K562 (cell line): Measurements from ENCODE around the gene MAST1. TPM values are rescaled to one million over a fixed set of nuclear protein-coding genes. Genes with fewer than 3 reads are reported as not detected.
A peak's percentile ranks its signal among the peaks of the same experiment; 100 is the strongest.

Experiments used
- DACH1 ChIP-seq: fragments of 450-650 bp; IDR thresholded peaks from 2 replicates; pipeline ENCODE4 v1.6.1; 2018; ENCODE audit not compliant: partially characterized antibody
- DDX20 ChIP-seq: fragments of 450-650 bp; IDR thresholded peaks from 2 replicates; pipeline ENCODE4 v1.6.1; 2016; ENCODE audit warnings: missing genetic modification characterization, low read depth, mild to moderate bottlenecking, missing compliant biosample characterization, moderate library complexity
- FIP1L1 ChIP-seq: fragments of 200-400 bp; formaldehyde crosslinking; IDR thresholded peaks from 2 replicates; pipeline ENCODE4 v1.6.1; 2018; ENCODE audit warnings: mild to moderate bottlenecking, low read depth, low read length; ENCODE audit not compliant: poor library complexity, severe bottlenecking
- HMGN3 ChIP-seq: IDR thresholded peaks from 2 replicates; pipeline ENCODE4 v1.6.1; 2011; ENCODE audit warnings: borderline replicate concordance, low read depth, mild to moderate bottlenecking, mixed read lengths, low read length; ENCODE audit not compliant: insufficient read length; ENCODE audit errors: extremely low read depth
- KLF1 ChIP-seq: fragments of 450-650 bp; IDR thresholded peaks from 2 replicates; pipeline ENCODE4 v1.6.1; 2016; ENCODE audit warnings: missing genetic modification characterization, missing compliant biosample characterization
- KLF16 ChIP-seq: IDR thresholded peaks from 2 replicates; pipeline ENCODE4 v1.6.1; 2016; ENCODE audit warnings: antibody characterized with exemption
- NFATC3 ChIP-seq: fragments of 450-650 bp; IDR thresholded peaks from 2 replicates; pipeline ENCODE4 v1.6.1; 2017; ENCODE audit warnings: mild to moderate bottlenecking
- NR1H2 ChIP-seq: sonication (generic); formaldehyde crosslinking; IDR thresholded peaks from 2 replicates; pipeline ENCODE4 v1.4.0; 2020; ENCODE audit warnings: mild to moderate bottlenecking, missing genetic modification reagents
- POLR2AphosphoS5 ChIP-seq: IDR thresholded peaks from 2 replicates; pipeline ENCODE4 v1.6.1; 2011; ENCODE audit warnings: mild to moderate bottlenecking, low read depth, low read length, moderate library complexity; ENCODE audit not compliant: control insufficient read depth, insufficient read depth
- POLR2H ChIP-seq: IDR thresholded peaks from 2 replicates; pipeline ENCODE4 v1.6.1; 2016; ENCODE audit warnings: missing genetic modification characterization, low read depth, mild to moderate bottlenecking, control low read depth, missing compliant biosample characterization, moderate library complexity
- RBFOX2 ChIP-seq: fragments of 200-400 bp; formaldehyde crosslinking; IDR thresholded peaks from 2 replicates; pipeline ENCODE4 v1.6.1; 2017; ENCODE audit warnings: low read depth, mild to moderate bottlenecking, low read length, moderate library complexity
- RBM39 ChIP-seq: fragments of 200-400 bp; formaldehyde crosslinking; optimal IDR thresholded peaks from 2 replicates; pipeline ENCODE3; 2018; ENCODE audit warnings: low read depth, low read length
- TSC22D4 ChIP-seq: fragments of 450-650 bp; IDR thresholded peaks from 2 replicates; pipeline ENCODE4 v1.6.1; 2016; ENCODE audit warnings: missing genetic modification characterization, missing biosample characterization, control low read depth
- ZNF165 ChIP-seq: fragments of 250-450 bp; sonication (Bioruptor Pico); IDR thresholded peaks from 2 replicates; pipeline ENCODE4 v1.4.0; 2020; ENCODE audit warnings: borderline replicate concordance
- ZNF274 ChIP-seq: IDR thresholded peaks from 2 replicates; pipeline ENCODE4 v1.6.1; 2011; ENCODE audit warnings: low read depth, mild to moderate bottlenecking, low read length, moderate library complexity, borderline replicate concordance
- polyA plus RNA-seq, 8 experiments: library from polyadenylated mRNA; depleted of rRNA in 4 of 8; stranded (reverse) in 5 of 8; unstranded in 3 of 8; fragments of >200 nt; fragmentation: Nextera tagmentation in 2 of 8; fragmentation: Illumina TruSeq in 1 of 8; extraction: Ambion mirVana in 2 of 8; extraction: Trizol in 1 of 8; gene quantifications; 2 replicates each; pipeline versions ENCODE4 v1.2.1 to v1.2.3, GENCODE V29; 2011 to 2014; ENCODE audit warnings: inconsistent platforms in 1 of 8, missing spikeins in 1 of 8
- total RNA-seq, 7 experiments: library from RNA; depleted of rRNA in 6 of 7; stranded (reverse); fragments of >200 nt in 6 of 7; fragmentation: Illumina TruSeq in 2 of 7; extraction: Trizol in 2 of 7; gene quantifications; 2 replicates each; pipeline versions ENCODE4 v1.2.1 to v1.2.3, GENCODE V29; 2011 to 2021; ENCODE audit warnings: low replicate concordance in 1 of 7
- TF ChIP-seq, protein P1 (sequence below): fragments of 250-450 bp; sonication (Bioruptor Pico); IDR thresholded peaks from 2 replicates; pipeline ENCODE4 v1.5.0; 2021; ENCODE audit warnings: mild to moderate bottlenecking, borderline replicate concordance
- TF ChIP-seq, protein P2 (sequence below): fragments of 250-450 bp; sonication (Bioruptor Pico); IDR thresholded peaks from 2 replicates; pipeline ENCODE4 v1.4.0; 2020; ENCODE audit warnings: mild to moderate bottlenecking, moderate library complexity
- TF ChIP-seq, protein P3 (sequence below): fragments of 250-450 bp; sonication (Bioruptor Pico); IDR thresholded peaks from 2 replicates; pipeline ENCODE4 v1.4.0; 2020; ENCODE audit warnings: mild to moderate bottlenecking
- TF ChIP-seq, protein P4 (sequence below): fragments of 150-350 bp; conservative IDR thresholded peaks from 2 replicates; pipeline ENCODE4 v1.6.1; 2014; ENCODE audit warnings: low read length

MAST1 gene
- total and polyA plus RNA-seq, 9 of the 15 experiments (the other 6 are each of a cell fraction or from before 2014, with no cell fraction given), result 0.48 to 10.3 (median 3.9) TPM

DNA sequence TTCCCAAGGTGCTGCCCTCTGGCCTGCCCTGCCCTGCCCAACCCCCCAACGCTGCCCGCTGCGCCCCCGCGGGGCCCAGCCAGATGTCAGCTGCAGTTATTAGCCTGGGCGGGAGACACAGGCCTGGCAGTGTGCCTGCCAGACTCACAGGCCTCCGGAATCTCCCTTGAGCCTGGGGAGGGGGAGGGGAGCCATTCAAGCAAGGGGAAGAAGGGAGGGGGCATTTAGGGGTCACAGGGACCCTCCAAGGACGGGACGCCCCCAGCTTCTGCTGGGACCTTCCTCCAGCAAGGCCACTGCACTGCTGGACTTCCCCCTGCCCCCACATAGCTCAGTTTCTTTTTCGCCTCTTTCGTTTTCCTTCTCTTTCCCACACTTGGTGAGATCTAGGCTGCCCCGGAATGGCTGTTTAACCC is 49.6 kb upstream of the MAST1 start (continued):
- TF ChIP-seq, protein P1, sequence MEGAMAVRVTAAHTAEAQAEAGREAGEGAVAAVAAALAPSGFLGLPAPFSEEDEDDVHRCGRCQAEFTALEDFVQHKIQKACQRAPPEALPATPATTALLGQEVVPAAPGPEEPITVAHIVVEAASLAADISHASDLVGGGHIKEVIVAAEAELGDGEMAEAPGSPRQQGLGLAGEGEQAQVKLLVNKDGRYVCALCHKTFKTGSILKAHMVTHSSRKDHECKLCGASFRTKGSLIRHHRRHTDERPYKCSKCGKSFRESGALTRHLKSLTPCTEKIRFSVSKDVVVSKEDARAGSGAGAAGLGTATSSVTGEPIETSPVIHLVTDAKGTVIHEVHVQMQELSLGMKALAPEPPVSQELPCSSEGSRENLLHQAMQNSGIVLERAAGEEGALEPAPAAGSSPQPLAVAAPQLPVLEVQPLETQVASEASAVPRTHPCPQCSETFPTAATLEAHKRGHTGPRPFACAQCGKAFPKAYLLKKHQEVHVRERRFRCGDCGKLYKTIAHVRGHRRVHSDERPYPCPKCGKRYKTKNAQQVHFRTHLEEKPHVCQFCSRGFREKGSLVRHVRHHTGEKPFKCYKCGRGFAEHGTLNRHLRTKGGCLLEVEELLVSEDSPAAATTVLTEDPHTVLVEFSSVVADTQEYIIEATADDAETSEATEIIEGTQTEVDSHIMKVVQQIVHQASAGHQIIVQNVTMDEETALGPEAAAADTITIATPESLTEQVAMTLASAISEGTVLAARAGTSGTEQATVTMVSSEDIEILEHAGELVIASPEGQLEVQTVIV (CRISPR knock-in tag), result no peak
- TF ChIP-seq HMGN3 (no peak), NR1H2 (CRISPR knock-in tag) (no peak), TSC22D4 (tag) (no peak), NFATC3 (peak; percentile 23; the same call in 1 of the 2 replicates), RBFOX2 (peak; percentile 71), DACH1 (peak; percentile 61), KLF1 (no peak), DDX20 (tag) (no peak), POLR2H (tag) (no peak), RBM39 (no peak), FIP1L1 (no peak), POLR2AphosphoS5 (0 out of 2 replicates have a peak, but pooled peaks have one; percentile 44), ZNF165 (CRISPR knock-in tag) (no peak), KLF16 (no peak), ZNF274 (no peak)
- TF ChIP-seq, protein P2, sequence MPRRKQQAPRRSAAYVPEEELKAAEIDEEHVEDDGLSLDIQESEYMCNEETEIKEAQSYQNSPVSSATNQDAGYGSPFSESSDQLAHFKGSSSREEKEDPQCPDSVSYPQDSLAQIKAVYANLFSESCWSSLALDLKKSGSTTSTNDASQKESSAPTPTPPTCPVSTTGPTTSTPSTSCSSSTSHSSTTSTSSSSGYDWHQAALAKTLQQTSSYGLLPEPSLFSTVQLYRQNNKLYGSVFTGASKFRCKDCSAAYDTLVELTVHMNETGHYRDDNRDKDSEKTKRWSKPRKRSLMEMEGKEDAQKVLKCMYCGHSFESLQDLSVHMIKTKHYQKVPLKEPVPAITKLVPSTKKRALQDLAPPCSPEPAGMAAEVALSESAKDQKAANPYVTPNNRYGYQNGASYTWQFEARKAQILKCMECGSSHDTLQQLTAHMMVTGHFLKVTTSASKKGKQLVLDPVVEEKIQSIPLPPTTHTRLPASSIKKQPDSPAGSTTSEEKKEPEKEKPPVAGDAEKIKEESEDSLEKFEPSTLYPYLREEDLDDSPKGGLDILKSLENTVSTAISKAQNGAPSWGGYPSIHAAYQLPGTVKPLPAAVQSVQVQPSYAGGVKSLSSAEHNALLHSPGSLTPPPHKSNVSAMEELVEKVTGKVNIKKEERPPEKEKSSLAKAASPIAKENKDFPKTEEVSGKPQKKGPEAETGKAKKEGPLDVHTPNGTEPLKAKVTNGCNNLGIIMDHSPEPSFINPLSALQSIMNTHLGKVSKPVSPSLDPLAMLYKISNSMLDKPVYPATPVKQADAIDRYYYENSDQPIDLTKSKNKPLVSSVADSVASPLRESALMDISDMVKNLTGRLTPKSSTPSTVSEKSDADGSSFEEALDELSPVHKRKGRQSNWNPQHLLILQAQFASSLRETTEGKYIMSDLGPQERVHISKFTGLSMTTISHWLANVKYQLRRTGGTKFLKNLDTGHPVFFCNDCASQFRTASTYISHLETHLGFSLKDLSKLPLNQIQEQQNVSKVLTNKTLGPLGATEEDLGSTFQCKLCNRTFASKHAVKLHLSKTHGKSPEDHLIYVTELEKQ, result no peak
- TF ChIP-seq, protein P3, sequence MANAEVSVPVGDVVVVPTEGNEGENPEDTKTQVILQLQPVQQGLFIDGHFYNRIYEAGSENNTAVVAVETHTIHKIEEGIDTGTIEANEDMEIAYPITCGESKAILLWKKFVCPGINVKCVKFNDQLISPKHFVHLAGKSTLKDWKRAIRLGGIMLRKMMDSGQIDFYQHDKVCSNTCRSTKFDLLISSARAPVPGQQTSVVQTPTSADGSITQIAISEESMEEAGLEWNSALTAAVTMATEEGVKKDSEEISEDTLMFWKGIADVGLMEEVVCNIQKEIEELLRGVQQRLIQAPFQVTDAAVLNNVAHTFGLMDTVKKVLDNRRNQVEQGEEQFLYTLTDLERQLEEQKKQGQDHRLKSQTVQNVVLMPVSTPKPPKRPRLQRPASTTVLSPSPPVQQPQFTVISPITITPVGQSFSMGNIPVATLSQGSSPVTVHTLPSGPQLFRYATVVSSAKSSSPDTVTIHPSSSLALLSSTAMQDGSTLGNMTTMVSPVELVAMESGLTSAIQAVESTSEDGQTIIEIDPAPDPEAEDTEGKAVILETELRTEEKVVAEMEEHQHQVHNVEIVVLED, result no peak
- TF ChIP-seq, protein P4, sequence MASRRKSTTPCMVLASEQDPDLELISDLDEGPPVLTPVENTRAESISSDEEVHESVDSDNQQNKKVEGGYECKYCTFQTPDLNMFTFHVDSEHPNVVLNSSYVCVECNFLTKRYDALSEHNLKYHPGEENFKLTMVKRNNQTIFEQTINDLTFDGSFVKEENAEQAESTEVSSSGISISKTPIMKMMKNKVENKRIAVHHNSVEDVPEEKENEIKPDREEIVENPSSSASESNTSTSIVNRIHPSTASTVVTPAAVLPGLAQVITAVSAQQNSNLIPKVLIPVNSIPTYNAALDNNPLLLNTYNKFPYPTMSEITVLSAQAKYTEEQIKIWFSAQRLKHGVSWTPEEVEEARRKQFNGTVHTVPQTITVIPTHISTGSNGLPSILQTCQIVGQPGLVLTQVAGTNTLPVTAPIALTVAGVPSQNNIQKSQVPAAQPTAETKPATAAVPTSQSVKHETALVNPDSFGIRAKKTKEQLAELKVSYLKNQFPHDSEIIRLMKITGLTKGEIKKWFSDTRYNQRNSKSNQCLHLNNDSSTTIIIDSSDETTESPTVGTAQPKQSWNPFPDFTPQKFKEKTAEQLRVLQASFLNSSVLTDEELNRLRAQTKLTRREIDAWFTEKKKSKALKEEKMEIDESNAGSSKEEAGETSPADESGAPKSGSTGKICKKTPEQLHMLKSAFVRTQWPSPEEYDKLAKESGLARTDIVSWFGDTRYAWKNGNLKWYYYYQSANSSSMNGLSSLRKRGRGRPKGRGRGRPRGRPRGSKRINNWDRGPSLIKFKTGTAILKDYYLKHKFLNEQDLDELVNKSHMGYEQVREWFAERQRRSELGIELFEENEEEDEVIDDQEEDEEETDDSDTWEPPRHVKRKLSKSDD, result no peak
